B cell (primary cell): Measurements from ENCODE around the gene NDC80. TPM values are rescaled to one million over a fixed set of nuclear protein-coding genes. Genes with fewer than 3 reads are reported as not detected.

ENCODE experiments used
- ATAC-seq: fragments of 200-7000 bp; cut with Tn5 transposase; one replicate; pipeline ENCODE4 v1.10.0; 2021; ENCODE audit warnings: low read depth, mild to moderate bottlenecking, moderate number of reproducible peaks, moderate library complexity
- CTCF ChIA-PET: fragments of 350-600 bp; sonication (Branson Sonifier 250); formaldehyde crosslinking; loops from one replicate; lab custom pipeline; 2021; ENCODE audit warnings: antibody characterized with exemption, inconsistent platforms; lab: Charles Lee
- POLR2A ChIA-PET: fragments of 350-600 bp; sonication (Branson Sonifier 250); formaldehyde crosslinking; loops from one replicate; lab custom pipeline; 2021; ENCODE audit warnings: antibody characterized with exemption; lab: Charles Lee
- DNase-seq: peaks from one replicate; pipeline ENCODE4 v3.0.0; 2013
- H2AFZ ChIP-seq: 2 replicates; pipeline ENCODE4 v1.6.1; 2012; ENCODE audit warnings: mild to moderate bottlenecking, low read depth, low read length; ENCODE audit not compliant: insufficient read depth, poor library complexity, severe bottlenecking
- H3K27ac ChIP-seq, 2 donors: 1 replicate in 1 of 2; 2 replicates in 1 of 2; pipeline ENCODE4 v1.5.1; 2012 to 2013; ENCODE audit warnings: low read length in 2 of 2, mild to moderate bottlenecking in 2 of 2, moderate library complexity in 1 of 2
- H3K27me3 ChIP-seq, 4 experiments: fragments of 200-600 bp in 1 of 4; sonication (generic) in 1 of 4; replicated peaks in 1 of 4; 1 replicate in 2 of 4; 2 replicates in 2 of 4; pipeline versions ENCODE4 v1.6.1 to v1.7.0; 2013 to 2016; ENCODE audit warnings: low read length in 3 of 4, mild to moderate bottlenecking in 2 of 4, mixed read lengths in 1 of 4, moderate library complexity in 1 of 4; ENCODE audit not compliant: insufficient read depth in 4 of 4, control insufficient read depth in 3 of 4; ENCODE audit errors: control extremely low read depth in 1 of 4
- H3K36me3 ChIP-seq, 2 experiments: replicated peaks in 1 of 2; 1 replicate in 1 of 2; 2 replicates in 1 of 2; pipeline versions ENCODE4 v1.6.1 to v1.7.1; 2013; ENCODE audit warnings: low read length in 1 of 2; ENCODE audit not compliant: insufficient read depth in 2 of 2, control insufficient read depth in 1 of 2; ENCODE audit errors: control extremely low read depth in 1 of 2, extremely low read depth in 1 of 2
- H3K4me1 ChIP-seq, 2 donors: fragments of 200-600 bp in 1 of 2; sonication (generic) in 1 of 2; 1 replicate in 1 of 2; 2 replicates in 1 of 2; pipeline versions ENCODE4 v1.5.1 to v1.6.1; 2013 to 2017; ENCODE audit warnings: low read length in 2 of 2; ENCODE audit not compliant: control insufficient read depth in 2 of 2, insufficient read depth in 2 of 2
- H3K4me2 ChIP-seq: replicated peaks from 2 replicates; pipeline ENCODE3; 2012; ENCODE audit warnings: mild to moderate bottlenecking, low read depth, low read length; ENCODE audit not compliant: poor library complexity, severe bottlenecking
- H3K4me3 ChIP-seq, 5 experiments: fragments of 200-600 bp in 1 of 5; sonication (generic) in 1 of 5; 1 replicate in 3 of 5; 2 replicates in 2 of 5; pipeline versions ENCODE4 v1.5.1 to v1.7.0; 2011 to 2016; ENCODE audit warnings: low read length in 4 of 5, mild to moderate bottlenecking in 4 of 5, low read depth in 2 of 5, control low read depth in 1 of 5, moderate library complexity in 1 of 5; ENCODE audit not compliant: insufficient read depth in 1 of 5; ENCODE audit errors: control extremely low read depth in 1 of 5, extremely low read depth in 1 of 5
- H3K79me2 ChIP-seq: fragments of 200-600 bp; sonication (generic); one replicate; pipeline ENCODE4 v1.6.0; 2016; ENCODE audit warnings: low read length; ENCODE audit not compliant: control insufficient read depth, insufficient read depth
- H3K9ac ChIP-seq: fragments of 200-600 bp; sonication (generic); 2 replicates; pipeline ENCODE4 v1.6.1; 2017; ENCODE audit warnings: mild to moderate bottlenecking, low read length, moderate library complexity
- H3K9me3 ChIP-seq, 3 donors: one replicate each; pipeline versions ENCODE4 v1.6.1 to v1.7.1; 2013; ENCODE audit warnings: low read length in 2 of 3; ENCODE audit not compliant: control insufficient read depth in 2 of 3, insufficient read depth in 1 of 3; ENCODE audit errors: control extremely low read depth in 1 of 3
- H4K20me1 ChIP-seq: 2 replicates; pipeline ENCODE4 v1.6.0; 2012; ENCODE audit warnings: mild to moderate bottlenecking, low read length; ENCODE audit not compliant: insufficient read depth, control insufficient read depth, poor library complexity, severe bottlenecking
- H3K27ac Mint-ChIP-seq: one replicate; pipeline ENCODE4 v1.8.0; 2021; ENCODE audit warnings: mixed read lengths
- H3K27me3 Mint-ChIP-seq: one replicate; pipeline ENCODE4 v1.8.0; 2021; ENCODE audit warnings: mixed read lengths
- H3K4me1 Mint-ChIP-seq: one replicate; pipeline ENCODE4 v1.8.0; 2021; ENCODE audit warnings: mixed read lengths
- H3K4me3 Mint-ChIP-seq: one replicate; pipeline ENCODE4 v1.8.0; 2021; ENCODE audit warnings: mixed read lengths
- H3K9me3 Mint-ChIP-seq: one replicate; pipeline ENCODE4 v1.8.0; 2022; ENCODE audit warnings: mixed read lengths; ENCODE audit not compliant: insufficient read depth
- EZH2 ChIP-seq: IDR thresholded peaks from 2 replicates; pipeline ENCODE4 v1.6.1; 2012; ENCODE audit warnings: borderline replicate concordance, low read depth, mild to moderate bottlenecking, moderate library complexity, low read length; ENCODE audit not compliant: insufficient read depth, poor library complexity, severe bottlenecking
- WGBS: methylation state at CpG from one replicate; pipeline ENCODE4 v1.1.5; 2013; ENCODE audit warnings: missing lambda C conversion rate; ENCODE audit not compliant: insufficient coverage; 5-methylcytosine and 5-hydroxymethylcytosine counted together
- intact Hi-C: fragments of 100-400 bp; cut with micrococcal nuclease; formaldehyde crosslinking; loops from one replicate; pipeline ENCODE4 v1.10.0; 2022
- polyA plus RNA-seq: library from polyadenylated mRNA; depleted of rRNA; stranded (reverse); fragments of >200 nt; gene quantifications from 2 replicates; pipeline ENCODE4 v1.2.3, GENCODE V29; 2012
- small RNA-seq: library from RNA; depleted of rRNA; stranded (forward); fragments of <200 nt; gene quantifications from one replicate; pipeline ENCODE3, GENCODE V24; 2012; ENCODE audit warnings: low replicate concordance, low read depth; ENCODE audit not compliant: insufficient read length
- total RNA-seq, 2 donors: library from RNA; stranded (reverse); fragments of 120-200 nt in 1 of 2; gene quantifications; 1 replicate in 1 of 2; 2 replicates in 1 of 2; pipeline versions ENCODE4 v1.2.3 to v1.2.4, GENCODE V29; 2013 to 2022
- TF ChIP-seq, protein P1 (sequence below): fragments of 200-600 bp; IDR thresholded peaks from one replicate; pipeline ENCODE4 v1.8.0; 2022; ENCODE audit warnings: antibody characterized with exemption, mild to moderate bottlenecking

The NDC80 gene
- total and polyA plus RNA-seq, 2 donors (not counting 1 experiment from before 2014, with no cell fraction given), result 1.3 to 3.9 TPM

DNA sequence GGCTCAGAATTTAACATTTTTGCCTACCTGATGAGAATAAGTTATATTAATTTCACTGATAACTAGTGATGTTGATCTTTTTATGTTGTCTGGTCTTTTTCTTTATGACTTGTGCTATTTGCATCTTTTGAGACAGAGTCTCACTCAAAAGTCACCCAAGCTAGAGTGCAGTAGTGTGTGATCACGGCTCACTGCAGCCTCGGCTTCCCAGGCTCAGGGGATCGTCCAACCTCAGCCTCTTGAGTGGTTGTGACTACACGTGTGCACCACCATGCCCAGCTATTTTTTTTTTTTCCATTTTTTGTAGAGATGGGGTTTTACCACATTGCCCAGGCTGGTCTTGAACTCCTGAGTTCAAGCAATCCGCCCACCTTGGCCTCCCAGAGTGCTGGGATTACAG is 91.6 kb downstream of the NDC80 start:
- TF ChIP-seq, protein P1, sequence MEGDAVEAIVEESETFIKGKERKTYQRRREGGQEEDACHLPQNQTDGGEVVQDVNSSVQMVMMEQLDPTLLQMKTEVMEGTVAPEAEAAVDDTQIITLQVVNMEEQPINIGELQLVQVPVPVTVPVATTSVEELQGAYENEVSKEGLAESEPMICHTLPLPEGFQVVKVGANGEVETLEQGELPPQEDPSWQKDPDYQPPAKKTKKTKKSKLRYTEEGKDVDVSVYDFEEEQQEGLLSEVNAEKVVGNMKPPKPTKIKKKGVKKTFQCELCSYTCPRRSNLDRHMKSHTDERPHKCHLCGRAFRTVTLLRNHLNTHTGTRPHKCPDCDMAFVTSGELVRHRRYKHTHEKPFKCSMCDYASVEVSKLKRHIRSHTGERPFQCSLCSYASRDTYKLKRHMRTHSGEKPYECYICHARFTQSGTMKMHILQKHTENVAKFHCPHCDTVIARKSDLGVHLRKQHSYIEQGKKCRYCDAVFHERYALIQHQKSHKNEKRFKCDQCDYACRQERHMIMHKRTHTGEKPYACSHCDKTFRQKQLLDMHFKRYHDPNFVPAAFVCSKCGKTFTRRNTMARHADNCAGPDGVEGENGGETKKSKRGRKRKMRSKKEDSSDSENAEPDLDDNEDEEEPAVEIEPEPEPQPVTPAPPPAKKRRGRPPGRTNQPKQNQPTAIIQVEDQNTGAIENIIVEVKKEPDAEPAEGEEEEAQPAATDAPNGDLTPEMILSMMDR, result no peak
- no peak for TF ChIP-seq EZH2
- Histone ChIP-seq H2AFZ (no peak overlapping the region), H3K4me3 (peak overlapping the region in 1 of 5 experiments; percentile 39), H3K4me1 (peaks cover 34 to 40% of the 10 kb centered on the region in 2 donors), H3K9me3 (peaks cover 0 to 8% (median 0%) of the 10 kb centered on the region in 3 donors), H3K4me2 (peak overlapping the region; percentile 57), H3K27ac (peak overlapping the region in 1 of 2 donors; percentile 69), H4K20me1 (peaks cover 56% of the 10 kb centered on the region), H3K36me3 (peaks cover 5 to 32% of the 10 kb centered on the region in 2 experiments), H3K27me3 (no peaks in the 10 kb centered on the region), H3K79me2 (peaks cover 99% of the 10 kb centered on the region), H3K9ac (peak overlapping the region; percentile 11)
- no peaks in the 10 kb centered on the region for H3K9me3 Mint-ChIP-seq
- CTCF ChIA-PET, result no interaction called here
- ATAC-seq (peak; percentile 34), DNase-seq (peak; percentile 28)
- WGBS, result 40% methylated on average over 1 of the region's 5 CpGs
- intact Hi-C loops, result no loop called here
- POLR2A ChIA-PET, result no interaction called here
- H3K4me3 Mint-ChIP-seq, result peak overlapping the region; percentile 60
- peak overlapping the region; percentile 80 for H3K27ac Mint-ChIP-seq
- no peaks in the 10 kb centered on the region for H3K27me3 Mint-ChIP-seq
- peaks cover 54% of the 10 kb centered on the region for H3K4me1 Mint-ChIP-seq

Small RNA genes within 50 kb of the gene (small RNA-seq; reads per million reads assigned to genes)
- gene RF00019 (not detected), gene RF01233 (not detected), gene RNU6-340P (not detected)

Other genes with a start within 250 kb of the NDC80 start
- 23.9 and 31.6 TPM in 2 replicates for gene METTL4, start 52 bp upstream of the NDC80 start, total RNA-seq
- gene METTL4, start 52 bp upstream of the NDC80 start, polyA plus RNA-seq, result 12.4 and 12.9 TPM in 2 replicates
- gene SMCHD1, start 84.2 kb downstream of the NDC80 start, total RNA-seq, result 380 and 443 TPM in 2 replicates
- 54.2 and 80.2 TPM in 2 replicates for gene SMCHD1, start 84.2 kb downstream of the NDC80 start, polyA plus RNA-seq